GM19035 (cell line): ENCODE data around the gene MUC5AC.

Source experiments
- ATAC-seq: cut with Tn5 transposase; IDR thresholded peaks from one replicate; pipeline ENCODE4 v1.9.1; 2021; ENCODE audit not compliant: unreplicated experiment

MUC5AC gene

GRCh38 chr11:1120532-1121330 is 37.0 kb upstream of the MUC5AC start:
- ATAC-seq: no peak

GRCh38 chr11:1121331-1121812 is 36.4 kb upstream of the MUC5AC start:
- no peak for ATAC-seq

- no peak for ATAC-seq
These were observed 35.7 kb upstream of the MUC5AC start for GRCh38 chr11:1121813-1122663.

- ATAC-seq: no peak
These were observed 35.1 kb upstream of the MUC5AC start for GRCh38 chr11:1122664-1123002.

GRCh38 chr11:1123970-1124369 is 33.8 kb upstream of the MUC5AC start:
- no peak for ATAC-seq

- ATAC-seq: no peak
These were observed 31.9 kb upstream of the MUC5AC start for GRCh38 chr11:1125803-1126202.

- no peak for ATAC-seq
These were observed 31.2 kb upstream of the MUC5AC start for GRCh38 chr11:1126491-1126926.

- no peak for ATAC-seq
These were observed 30.7 kb upstream of the MUC5AC start for GRCh38 chr11:1126935-1127663.

- no peak for ATAC-seq
These were observed 30.0 kb upstream of the MUC5AC start for GRCh38 chr11:1127664-1128162.

- ATAC-seq: no peak
These were observed 29.2 kb upstream of the MUC5AC start for GRCh38 chr11:1128311-1129142.

- no peak for ATAC-seq
These were observed 28.6 kb upstream of the MUC5AC start for GRCh38 chr11:1129143-1129610.

- no peak for ATAC-seq
These were observed 28.1 kb upstream of the MUC5AC start for GRCh38 chr11:1129611-1130160.

GRCh38 chr11:1130276-1131032 is 27.3 kb upstream of the MUC5AC start:
- no peak for ATAC-seq

- ATAC-seq: no peak
These were observed 26.5 kb upstream of the MUC5AC start for GRCh38 chr11:1131033-1131911.

- ATAC-seq: no peak
These were observed 22.8 kb upstream of the MUC5AC start for GRCh38 chr11:1134848-1135445.

GRCh38 chr11:1138097-1138496 is 19.7 kb upstream of the MUC5AC start:
- no peak for ATAC-seq

- ATAC-seq: no peak
These were observed 18.2 kb upstream of the MUC5AC start for GRCh38 chr11:1139441-1140083.
